Smooth muscle cell (in vitro differentiated cells): ENCODE results near the gene OR13G1. TPM values are rescaled to one million over a fixed set of nuclear protein-coding genes. Genes with fewer than 3 reads are reported as not detected.

ENCODE experiments used
- DNase-seq: peaks from one replicate; lab custom pipeline; 2025; ENCODE audit not compliant: unreplicated experiment; lab: John Stamatoyannopoulos, UW
- H2AFZ ChIP-seq: fragments of 200-600 bp; sonication (generic); 2 replicates; pipeline ENCODE4 v1.6.0; 2016; ENCODE audit warnings: antibody characterized with exemption, low read depth, mild to moderate bottlenecking
- H3F3A ChIP-seq: fragments of 200-600 bp; sonication (generic); 2 replicates; pipeline ENCODE4 v1.6.0; 2017; ENCODE audit warnings: antibody characterized with exemption, low read depth
- H3K27ac ChIP-seq: fragments of 200-600 bp; sonication (generic); 2 replicates; pipeline ENCODE4 v1.5.1; 2016; ENCODE audit warnings: low read depth, mild to moderate bottlenecking
- H3K27me3 ChIP-seq: fragments of 200-600 bp; sonication (generic); 2 replicates; pipeline ENCODE4 v1.6.1; 2016; ENCODE audit warnings: low read depth, mild to moderate bottlenecking
- H3K36me3 ChIP-seq: fragments of 200-600 bp; sonication (generic); 2 replicates; pipeline ENCODE4 v1.5.1; 2016; ENCODE audit warnings: low read depth
- H3K4me1 ChIP-seq: fragments of 200-600 bp; sonication (generic); 2 replicates; pipeline ENCODE4 v1.5.1; 2016; ENCODE audit warnings: low read depth
- H3K4me2 ChIP-seq: fragments of 200-600 bp; sonication (generic); 2 replicates; pipeline ENCODE4 v1.6.0; 2016; ENCODE audit warnings: mild to moderate bottlenecking
- H3K4me3 ChIP-seq: fragments of 200-600 bp; sonication (generic); 2 replicates; pipeline ENCODE4 v1.5.1; 2016; ENCODE audit warnings: mild to moderate bottlenecking
- H3K79me2 ChIP-seq: fragments of 200-600 bp; sonication (generic); 2 replicates; pipeline ENCODE4 v1.6.0; 2016; ENCODE audit warnings: low read depth, mild to moderate bottlenecking
- H3K9ac ChIP-seq: fragments of 200-600 bp; sonication (generic); 2 replicates; pipeline ENCODE4 v1.6.0; 2016; ENCODE audit warnings: low read depth
- H3K9me3 ChIP-seq: fragments of 200-600 bp; sonication (generic); replicated peaks from 2 replicates; pipeline ENCODE4 v1.5.1; 2016; ENCODE audit warnings: low read depth
- H4K20me1 ChIP-seq: fragments of 200-600 bp; sonication (generic); 2 replicates; pipeline ENCODE4 v1.6.0; 2016; ENCODE audit warnings: low read depth
- CTCF ChIP-seq: fragments of 200-600 bp; sonication (generic); IDR thresholded peaks from 2 replicates; pipeline ENCODE4 v1.5.1; 2017; ENCODE audit warnings: borderline replicate concordance, mild to moderate bottlenecking, antibody characterized with exemption; ENCODE audit not compliant: insufficient read depth, poor library complexity, severe bottlenecking
- WGBS: methylation state at CpG from one replicate; pipeline ENCODE4 v1.1.7; 2016; ENCODE audit warnings: low lambda C conversion rate; 5-methylcytosine and 5-hydroxymethylcytosine counted together
- polyA plus RNA-seq: library from polyadenylated mRNA; unstranded; fragments of >200 nt; fragmentation: Nextera tagmentation; extraction: Ambion mirVana; gene quantifications from 2 replicates; pipeline ENCODE4 v1.2.1, GENCODE V29; 2016
- total RNA-seq: library from RNA; depleted of rRNA; stranded (reverse); fragments of >200 nt; gene quantifications from 2 replicates; pipeline ENCODE4 v1.2.3, GENCODE V29; 2014

Gene OR13G1
- total and polyA plus RNA-seq, 2 experiments from 2014 or later: not detected

DNA sequence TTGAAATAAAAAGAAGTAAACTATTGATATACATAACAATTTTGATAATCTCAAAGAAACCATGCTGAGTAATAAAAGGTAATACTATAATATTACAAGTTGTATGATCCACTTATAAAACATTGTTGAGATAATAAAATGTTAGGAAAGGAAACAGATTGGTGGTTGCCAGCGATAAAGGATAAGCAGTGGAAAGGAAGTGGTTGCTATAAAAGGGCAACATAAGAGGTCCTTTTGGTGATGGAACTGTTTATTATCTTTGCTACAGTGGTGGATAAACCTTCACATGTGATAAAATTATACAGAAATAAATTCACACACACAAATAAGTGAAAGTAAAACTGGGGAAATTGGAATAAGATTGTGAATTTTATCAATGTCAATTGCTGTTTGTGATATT, 21.8 kb upstream of the OR13G1 start:
- no peaks in the 10 kb centered on the region for H3K27me3 ChIP-seq
- 95% methylated on average over 1 of the region's 1 CpG for WGBS
- no peaks in the 10 kb centered on the region for H3K4me1 ChIP-seq
- H3K36me3 ChIP-seq: no peaks in the 10 kb centered on the region
- no peak overlapping the region for H3K4me2 ChIP-seq
- no peak for DNase-seq
- no peak overlapping the region for H3K9ac ChIP-seq
- H3K79me2 ChIP-seq: no peaks in the 10 kb centered on the region
- no peaks in the 10 kb centered on the region for H4K20me1 ChIP-seq
- no peak overlapping the region for H2AFZ ChIP-seq
- no peaks in the 10 kb centered on the region for H3F3A ChIP-seq
- H3K4me3 ChIP-seq: no peak overlapping the region
- peaks cover 3% of the 10 kb centered on the region for H3K9me3 ChIP-seq
- H3K27ac ChIP-seq: no peak overlapping the region
- no peak for TF ChIP-seq CTCF

DNA sequence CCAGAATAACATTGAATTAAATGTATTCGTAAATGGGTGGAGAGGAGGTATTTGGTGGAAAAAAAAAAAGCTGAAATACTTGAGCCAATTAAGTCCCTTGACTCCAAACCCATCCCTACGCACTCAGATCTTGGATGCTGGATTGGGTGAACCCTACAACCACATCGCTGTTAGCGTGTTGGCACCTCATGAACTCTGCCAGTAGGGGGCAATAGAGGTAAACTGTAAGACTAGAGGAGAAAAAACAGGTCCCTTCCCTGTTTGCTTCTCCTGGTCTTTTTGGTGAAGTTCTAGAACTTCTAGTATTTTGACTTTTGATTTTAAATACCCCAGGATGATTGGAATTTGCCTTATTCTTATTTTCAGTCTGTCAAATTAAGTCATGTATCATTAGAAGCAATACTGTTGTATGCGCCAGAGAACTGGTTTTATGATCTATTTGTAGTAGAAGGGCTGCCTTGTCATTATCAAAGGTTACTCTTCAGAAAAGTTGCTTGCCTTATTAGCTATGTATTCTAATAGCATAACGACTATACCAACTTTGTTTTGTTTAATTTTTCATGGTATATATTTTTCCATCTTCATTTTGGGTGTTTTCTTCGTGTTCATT, 1.9 kb upstream of the OR13G1 start:
- Histone ChIP-seq H3K36me3 (no peaks in the 10 kb centered on the region), H3K9me3 (no peaks in the 10 kb centered on the region), H3K9ac (no peak overlapping the region), H3K27ac (no peak overlapping the region), H4K20me1 (no peaks in the 10 kb centered on the region), H3K4me1 (no peaks in the 10 kb centered on the region), H3K4me3 (no peak overlapping the region), H3K79me2 (no peaks in the 10 kb centered on the region), H3K4me2 (no peak overlapping the region), H3F3A (no peaks in the 10 kb centered on the region), H2AFZ (no peak overlapping the region), H3K27me3 (no peaks in the 10 kb centered on the region)
- DNase-seq: no peak
- TF ChIP-seq CTCF: peak; percentile 75
- WGBS: 37% methylated on average over 7 of the region's 7 CpGs

- Histone ChIP-seq H3K36me3 (no peaks in the 10 kb centered on the region), H4K20me1 (no peaks in the 10 kb centered on the region), H2AFZ (no peak overlapping the region), H3K27me3 (no peaks in the 10 kb centered on the region), H3K4me3 (no peak overlapping the region), H3K9ac (no peak overlapping the region), H3F3A (no peaks in the 10 kb centered on the region), H3K79me2 (no peaks in the 10 kb centered on the region), H3K27ac (no peak overlapping the region), H3K4me2 (no peak overlapping the region), H3K9me3 (no peaks in the 10 kb centered on the region), H3K4me1 (no peaks in the 10 kb centered on the region)
- DNase-seq: no peak
- 94% methylated on average over 4 of the region's 4 CpGs for WGBS
- no peak for TF ChIP-seq CTCF
Measured at GRCh38 chr1:247680171-247680570, 632 bp upstream of the OR13G1 start.

- no peaks in the 10 kb centered on the region for H3K79me2 ChIP-seq
- no peak for TF ChIP-seq CTCF
- no peak overlapping the region for H3K9ac ChIP-seq
- H3K27me3 ChIP-seq: no peaks in the 10 kb centered on the region
- 62% methylated on average over 1 of the region's 1 CpG for WGBS
- no peaks in the 10 kb centered on the region for H4K20me1 ChIP-seq
- no peaks in the 10 kb centered on the region for H3K9me3 ChIP-seq
- H3K36me3 ChIP-seq: no peaks in the 10 kb centered on the region
- no peak overlapping the region for H3K4me3 ChIP-seq
- no peaks in the 10 kb centered on the region for H3K4me1 ChIP-seq
- no peak overlapping the region for H3K27ac ChIP-seq
- no peak for DNase-seq
- no peaks in the 10 kb centered on the region for H3F3A ChIP-seq
- H3K4me2 ChIP-seq: no peak overlapping the region
- no peak overlapping the region for H2AFZ ChIP-seq
Measured at GRCh38 chr1:247669225-247669624, 10.3 kb downstream of the OR13G1 start.
